ENCODE data around the gene LRRC8E. TPM values are rescaled to one million over a fixed set of nuclear protein-coding genes. Genes with fewer than 3 reads are reported as not detected.

The LRRC8E gene
- total and polyA plus RNA-seq, 10 of the 15 experiments (the other 5 are each of a cell fraction or from before 2014, with no cell fraction given): 0.04 to 0.32 (median 0.25) TPM; not detected in 7

GRCh38 chr19:7919610-7920518 lies 31.6 kb downstream of the LRRC8E start, which contains the start of gene SNAPC2 (continued):
- TF ChIP-seq ZNF687 (IDR thresholded peaks at IDR 0.05) (peak; percentile 22; the same call in 1 of the 2 replicates), E2F8 (IDR thresholded peaks at IDR 0.05; ENCODE audit: low read depth, partially characterized antibody) (no peak), TBL1XR1 (IDR thresholded peaks at IDR 0.05; ENCODE audit: low read depth, low read length) (0 out of 2 replicates have a peak, but pooled peaks have one; percentile 38), TAF1 (IDR thresholded peaks at IDR 0.05; ENCODE audit: borderline replicate concordance, low read depth, low read length) (0 out of 2 replicates have a peak, but pooled peaks have one; percentile 10), NFYB (IDR thresholded peaks at IDR 0.05; ENCODE audit: insufficient read depth, low read depth, low read length) (no peak)
